ENCODE data around the gene MAMDC4.
"Not testable (repeated sequence)": the region's sequence is repeated elsewhere in the genome, so short reads cannot be mapped to it uniquely, and the experiment has no call there.

MAMDC4 gene

DNA sequence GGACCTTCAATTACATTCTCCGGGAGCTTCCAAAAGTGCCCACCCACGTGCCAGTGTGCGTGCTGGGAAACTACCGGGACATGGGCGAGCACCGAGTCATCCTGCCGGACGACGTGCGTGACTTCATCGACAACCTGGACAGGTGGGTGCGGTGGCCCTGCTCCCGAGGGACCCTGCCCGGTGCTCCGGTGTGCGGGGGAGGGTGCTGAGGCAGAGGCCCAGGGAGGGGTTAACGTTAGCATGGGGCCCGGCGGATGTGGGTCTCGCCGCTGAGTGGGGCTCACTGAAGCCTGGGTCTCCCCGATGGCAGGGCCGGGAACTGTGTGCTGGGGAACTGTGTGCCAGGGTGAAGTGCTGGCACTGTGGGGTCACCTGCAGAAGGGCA lies 20.4 kb upstream of the MAMDC4 start:
- Histone ChIP-seq H3K27ac (no peak overlapping the region), H3K4me3 (no peak overlapping the region), H3K36me3 (peaks cover 98% of the 10 kb centered on the region), H3K9me3 (no peaks in the 10 kb centered on the region), H4K20me1 (peaks cover 63% of the 10 kb centered on the region), H3K4me2 (no peak overlapping the region), H3K9ac (no peak overlapping the region), H3K4me1 (no peaks in the 10 kb centered on the region), H3K27me3 (no peaks in the 10 kb centered on the region)
- TF ChIP-seq Cebpa-rat (IDR thresholded peaks at IDR 0.05): no peak

GRCh38 chr9:136832581-136832980 lies 19.6 kb upstream of the MAMDC4 start:
- no peak overlapping the region for H3K4me2 ChIP-seq
- no peak overlapping the region for H3K27ac ChIP-seq
- H3K36me3 ChIP-seq: peaks cover 96% of the 10 kb centered on the region
- H3K9me3 ChIP-seq: no peaks in the 10 kb centered on the region
- no peak overlapping the region for H3K4me3 ChIP-seq
- H3K27me3 ChIP-seq: no peaks in the 10 kb centered on the region
- no peak overlapping the region for H3K9ac ChIP-seq
- no peaks in the 10 kb centered on the region for H3K4me1 ChIP-seq
- peaks cover 55% of the 10 kb centered on the region for H4K20me1 ChIP-seq
- TF ChIP-seq Cebpa-rat (IDR thresholded peaks at IDR 0.05): no peak

- H4K20me1 ChIP-seq: peaks cover 45% of the 10 kb centered on the region; the same call in 1 of the 2 replicates
- not testable (repeated sequence) for H3K4me3 ChIP-seq, H3K4me2 ChIP-seq, H3K27me3 ChIP-seq, H3K9ac ChIP-seq, H3K4me1 ChIP-seq, H3K27ac ChIP-seq, H3K9me3 ChIP-seq
- H3K36me3 ChIP-seq: peaks cover 96% of the 10 kb centered on the region
These were observed 18.6 kb upstream of the MAMDC4 start for GRCh38 chr9:136833381-136834048.

- H3K27me3 ChIP-seq: no peaks in the 10 kb centered on the region
- no peak overlapping the region for H3K4me3 ChIP-seq
- peaks cover 48% of the 10 kb centered on the region for H4K20me1 ChIP-seq
- no peak overlapping the region for H3K4me2 ChIP-seq
- peaks cover 6% of the 10 kb centered on the region for H3K4me1 ChIP-seq
- no peaks in the 10 kb centered on the region for H3K9me3 ChIP-seq
- no peak overlapping the region for H3K27ac ChIP-seq
- H3K36me3 ChIP-seq: peaks cover 96% of the 10 kb centered on the region
- no peak for TF ChIP-seq Cebpa-rat (IDR thresholded peaks at IDR 0.05)
- no peak overlapping the region for H3K9ac ChIP-seq
These were observed 16.8 kb upstream of the MAMDC4 start for GRCh38 chr9:136835162-136835931.

DNA sequence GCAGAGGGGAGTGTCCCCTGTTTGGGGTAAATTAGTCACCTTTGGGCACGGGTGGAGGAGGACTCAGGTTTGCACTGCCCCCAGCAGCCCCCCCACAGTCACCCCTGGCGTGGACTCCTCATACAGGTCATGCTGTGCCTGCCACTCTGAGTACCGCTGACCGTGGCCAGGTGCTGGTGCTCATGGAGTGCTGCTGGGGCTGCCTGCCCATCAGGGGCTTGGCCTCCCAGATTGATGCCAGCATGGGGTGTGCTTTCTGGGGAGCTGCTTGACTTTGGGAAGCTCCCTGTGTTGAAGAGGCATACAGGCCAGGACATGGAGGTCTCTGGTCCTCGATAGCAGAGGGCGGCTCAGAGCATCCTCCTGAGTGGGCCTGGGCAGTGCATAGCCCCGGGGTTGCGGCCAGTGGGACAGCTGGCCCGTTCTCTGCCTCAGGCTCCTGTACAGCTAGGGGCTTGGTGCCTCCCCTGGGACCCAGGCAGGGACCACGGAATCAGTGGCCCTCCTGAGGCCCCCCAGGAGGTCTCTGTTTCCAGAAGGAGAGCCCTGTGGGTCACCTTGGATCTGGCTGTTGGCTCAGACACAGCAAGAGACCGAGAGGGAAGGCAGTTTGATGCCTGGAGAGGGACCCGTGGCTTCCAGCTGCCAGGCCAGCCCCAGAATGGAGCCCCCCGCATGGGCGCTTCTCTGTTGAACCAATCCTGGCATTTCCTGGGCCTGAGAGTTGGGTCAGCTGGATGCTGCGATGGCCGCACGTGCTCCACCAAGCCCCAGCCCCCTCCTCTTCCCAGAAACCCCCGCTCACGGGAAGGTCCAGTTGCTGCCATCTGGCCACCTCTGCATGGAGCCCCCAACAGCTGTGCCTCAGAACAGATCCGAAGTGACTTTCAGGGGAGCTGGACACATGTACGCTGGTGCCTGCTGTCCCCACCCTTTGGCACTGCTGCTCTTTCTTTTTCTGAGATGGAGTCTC lies 15.9 kb upstream of the MAMDC4 start:
- Histone ChIP-seq H3K36me3 (peaks cover 94% of the 10 kb centered on the region), H3K9ac (no peak overlapping the region)
- TF ChIP-seq Cebpa-rat (IDR thresholded peaks at IDR 0.05): no peak

DNA sequence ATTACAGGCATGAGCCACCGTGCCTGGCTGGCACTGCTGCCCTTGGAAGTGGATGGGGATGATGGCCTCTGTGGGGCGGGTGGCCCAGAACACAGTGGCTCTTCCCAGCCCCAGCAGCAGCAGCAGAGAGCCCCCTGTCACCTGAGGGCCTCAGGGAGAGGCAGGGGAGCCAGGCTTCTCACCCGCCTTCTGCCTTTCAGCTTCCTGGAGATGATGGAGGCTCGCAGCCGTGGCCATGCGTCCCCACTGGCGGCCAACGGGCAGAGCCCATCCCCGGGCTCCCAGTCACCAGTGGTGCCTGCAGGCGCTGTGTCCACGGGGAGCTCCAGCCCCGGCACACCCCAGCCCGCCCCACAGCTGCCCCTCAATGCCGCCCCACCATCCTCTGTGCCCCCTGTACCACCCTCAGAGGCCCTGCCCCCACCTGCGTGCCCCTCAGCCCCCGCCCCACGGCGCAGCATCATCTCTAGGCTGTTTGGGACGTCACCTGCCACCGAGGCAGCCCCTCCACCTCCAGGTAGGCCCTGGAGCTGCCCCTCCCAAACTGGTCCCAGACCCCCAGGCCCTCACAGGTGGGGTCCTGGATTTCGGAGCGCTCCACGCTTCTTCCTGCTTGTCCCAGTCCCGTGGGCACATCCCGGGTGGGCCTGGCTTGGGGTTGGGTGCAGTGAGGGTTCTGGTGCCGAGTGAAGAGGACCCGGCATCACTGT lies 14.8 kb upstream of the MAMDC4 start:
- H3K36me3 ChIP-seq: peaks cover 83% of the 10 kb centered on the region
- H3K27ac ChIP-seq: no peak overlapping the region
- H3K9me3 ChIP-seq: no peaks in the 10 kb centered on the region
- H3K4me3 ChIP-seq: no peak overlapping the region
- H3K9ac ChIP-seq: no peak overlapping the region
- H3K4me2 ChIP-seq: no peak overlapping the region
- H3K4me1 ChIP-seq: peaks cover 26% of the 10 kb centered on the region
- no peak for TF ChIP-seq Cebpa-rat (IDR thresholded peaks at IDR 0.05)
- H3K27me3 ChIP-seq: no peaks in the 10 kb centered on the region
- H4K20me1 ChIP-seq: peaks cover 47% of the 10 kb centered on the region

More for the DNA sequence above, 15.9 kb upstream of the MAMDC4 start:
- H3K27me3 ChIP-seq: no peaks in the 10 kb centered on the region
- no peak overlapping the region for H3K27ac ChIP-seq
- no peak overlapping the region for H3K4me2 ChIP-seq
- peaks cover 48% of the 10 kb centered on the region for H4K20me1 ChIP-seq
- H3K9me3 ChIP-seq: no peaks in the 10 kb centered on the region
- no peak overlapping the region for H3K4me3 ChIP-seq
- peaks cover 15% of the 10 kb centered on the region for H3K4me1 ChIP-seq

DNA sequence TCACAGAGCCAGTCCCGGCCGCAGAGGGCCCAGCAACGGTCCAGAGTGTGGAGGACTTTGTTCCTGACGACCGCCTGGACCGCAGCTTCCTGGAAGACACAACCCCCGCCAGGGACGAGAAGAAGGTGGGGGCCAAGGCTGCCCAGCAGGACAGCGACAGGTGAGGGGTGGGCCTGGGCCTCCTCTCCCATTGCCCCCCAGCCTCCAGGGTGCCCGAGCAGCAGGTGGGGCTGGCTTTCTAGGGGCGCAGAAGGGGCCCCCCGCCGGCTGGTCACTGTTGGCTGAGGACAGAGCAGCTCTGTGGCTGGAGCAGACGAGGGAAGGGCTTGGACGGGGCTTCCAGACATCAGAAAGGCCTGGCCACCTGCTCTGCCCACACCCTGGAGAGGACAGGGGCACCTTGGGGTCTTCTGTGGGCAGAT lies 14.3 kb upstream of the MAMDC4 start:
- not testable (repeated sequence) for H3K4me2 ChIP-seq, H3K4me3 ChIP-seq, H3K9ac ChIP-seq, H3K9me3 ChIP-seq, H3K27me3 ChIP-seq, H3K27ac ChIP-seq
- Histone ChIP-seq H3K36me3 (peaks cover 77% of the 10 kb centered on the region), H4K20me1 (peaks cover 44% of the 10 kb centered on the region), H3K4me1 (peaks cover 31% of the 10 kb centered on the region)

- H3K4me2 ChIP-seq: no peak overlapping the region
- peaks cover 70% of the 10 kb centered on the region for H3K36me3 ChIP-seq
- H3K4me3 ChIP-seq: no peak overlapping the region
- no peaks in the 10 kb centered on the region for H3K27me3 ChIP-seq
- peaks cover 49% of the 10 kb centered on the region for H4K20me1 ChIP-seq
- H3K27ac ChIP-seq: no peak overlapping the region
- H3K9ac ChIP-seq: no peak overlapping the region
- no peaks in the 10 kb centered on the region for H3K9me3 ChIP-seq
- peaks cover 38% of the 10 kb centered on the region for H3K4me1 ChIP-seq
- TF ChIP-seq Cebpa-rat (IDR thresholded peaks at IDR 0.05): no peak
These were observed 13.6 kb upstream of the MAMDC4 start for GRCh38 chr9:136838314-136839228.

Measured in BLaER1 (cell line).